Measurements from ENCODE around the gene TTLL11. TPM values are rescaled to one million over a fixed set of nuclear protein-coding genes. Genes with fewer than 3 reads are reported as not detected.

TTLL11 gene
- total RNA-seq, 4 donors from 2014 or later, result 12.3 to 20.5 (median 15.3) TPM

- Histone ChIP-seq H3K4me1 (no peaks in the 10 kb centered on the region), H3K4me3 (no peak overlapping the region), H3K9me3 (peaks cover 0 to 6% (median 0%) of the 10 kb centered on the region in 3 donors), H3K36me3 (no peaks in the 10 kb centered on the region), H3K27ac (no peak overlapping the region), H3K27me3 (no peaks in the 10 kb centered on the region)
- no peak for DNase-seq
- no peak for ATAC-seq
- intact Hi-C loops (cut with DNase I; ENCODE audit: low total_unique reads) (no loop called here), in situ Hi-C loops (cut with MboI; ENCODE audit: low sequenced_read_pairs in 4 of 4) (no loop called here)
- TF ChIP-seq, protein P1, sequence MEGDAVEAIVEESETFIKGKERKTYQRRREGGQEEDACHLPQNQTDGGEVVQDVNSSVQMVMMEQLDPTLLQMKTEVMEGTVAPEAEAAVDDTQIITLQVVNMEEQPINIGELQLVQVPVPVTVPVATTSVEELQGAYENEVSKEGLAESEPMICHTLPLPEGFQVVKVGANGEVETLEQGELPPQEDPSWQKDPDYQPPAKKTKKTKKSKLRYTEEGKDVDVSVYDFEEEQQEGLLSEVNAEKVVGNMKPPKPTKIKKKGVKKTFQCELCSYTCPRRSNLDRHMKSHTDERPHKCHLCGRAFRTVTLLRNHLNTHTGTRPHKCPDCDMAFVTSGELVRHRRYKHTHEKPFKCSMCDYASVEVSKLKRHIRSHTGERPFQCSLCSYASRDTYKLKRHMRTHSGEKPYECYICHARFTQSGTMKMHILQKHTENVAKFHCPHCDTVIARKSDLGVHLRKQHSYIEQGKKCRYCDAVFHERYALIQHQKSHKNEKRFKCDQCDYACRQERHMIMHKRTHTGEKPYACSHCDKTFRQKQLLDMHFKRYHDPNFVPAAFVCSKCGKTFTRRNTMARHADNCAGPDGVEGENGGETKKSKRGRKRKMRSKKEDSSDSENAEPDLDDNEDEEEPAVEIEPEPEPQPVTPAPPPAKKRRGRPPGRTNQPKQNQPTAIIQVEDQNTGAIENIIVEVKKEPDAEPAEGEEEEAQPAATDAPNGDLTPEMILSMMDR (IDR thresholded peaks at IDR 0.05 in 4 of 5, conservative IDR thresholded peaks at IDR 0.05 in 1 of 5), result no peak
- no peak for TF ChIP-seq POLR2A (IDR thresholded peaks at IDR 0.05)
Observed at GRCh38 chr9:121807069-121807822, 285.9 kb downstream of the TTLL11 start.

- no peaks in the 10 kb centered on the region for H3K27me3 ChIP-seq
- TF ChIP-seq, protein P1 (IDR thresholded peaks at IDR 0.05 in 4 of 5, conservative IDR thresholded peaks at IDR 0.05 in 1 of 5), result no peak
- TF ChIP-seq POLR2A (IDR thresholded peaks at IDR 0.05), result no peak
- no peak for ATAC-seq
- intact Hi-C loops (cut with DNase I; ENCODE audit: low total_unique reads) (no loop called here), in situ Hi-C loops (cut with MboI; ENCODE audit: low sequenced_read_pairs in 4 of 4) (no loop called here)
- no peaks in the 10 kb centered on the region for H3K36me3 ChIP-seq
- H3K27ac ChIP-seq, result no peak overlapping the region
- H3K4me1 ChIP-seq, result no peaks in the 10 kb centered on the region
- no peak overlapping the region for H3K4me3 ChIP-seq
- H3K9me3 ChIP-seq, result peaks cover 0 to 6% (median 0%) of the 10 kb centered on the region in 3 donors
- no peak for DNase-seq
Observed at GRCh38 chr9:121802753-121803152, 290.4 kb downstream of the TTLL11 start.

DNA sequence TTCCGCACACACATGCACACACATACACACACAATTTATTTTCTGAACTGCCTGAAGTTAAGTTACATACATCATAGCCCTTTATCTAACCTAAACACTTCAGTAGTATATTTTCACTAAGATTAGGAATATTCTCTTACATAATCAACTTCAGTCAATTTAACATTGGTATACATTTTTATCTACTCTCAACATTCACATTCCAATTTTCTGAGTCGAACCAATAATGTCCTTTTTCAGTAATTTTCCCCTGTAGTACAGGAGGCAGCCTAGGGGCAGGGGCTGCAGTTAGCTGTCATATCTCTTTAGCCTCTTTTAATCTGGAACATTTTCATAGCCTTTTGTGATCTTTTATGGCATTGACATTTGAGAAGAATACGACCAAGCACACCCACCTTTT lies 291.5 kb downstream of the TTLL11 start:
- Histone ChIP-seq H3K27ac (no peak overlapping the region), H3K4me1 (no peaks in the 10 kb centered on the region), H3K36me3 (no peaks in the 10 kb centered on the region), H3K4me3 (no peak overlapping the region), H3K27me3 (no peaks in the 10 kb centered on the region), H3K9me3 (peaks cover 0 to 6% (median 0%) of the 10 kb centered on the region in 3 donors)
- intact Hi-C loops (cut with DNase I; ENCODE audit: low total_unique reads), result no loop called here
- ATAC-seq (no peak), DNase-seq (no peak)
- in situ Hi-C loops (cut with MboI; ENCODE audit: low sequenced_read_pairs in 4 of 4), result no loop called here
- TF ChIP-seq, protein P1 (IDR thresholded peaks at IDR 0.05 in 4 of 5, conservative IDR thresholded peaks at IDR 0.05 in 1 of 5), result no peak
- TF ChIP-seq POLR2A (IDR thresholded peaks at IDR 0.05), result no peak

GRCh38 chr9:121800376-121800775 lies 292.7 kb downstream of the TTLL11 start:
- TF ChIP-seq, protein P1 (IDR thresholded peaks at IDR 0.05 in 4 of 5, conservative IDR thresholded peaks at IDR 0.05 in 1 of 5), result no peak
- no peak for TF ChIP-seq POLR2A (IDR thresholded peaks at IDR 0.05)
- H3K27ac ChIP-seq, result no peak overlapping the region
- H3K36me3 ChIP-seq, result no peaks in the 10 kb centered on the region
- no peaks in the 10 kb centered on the region for H3K4me1 ChIP-seq
- DNase-seq (no peak), ATAC-seq (no peak)
- H3K4me3 ChIP-seq, result no peak overlapping the region
- in situ Hi-C loops (cut with MboI; ENCODE audit: low sequenced_read_pairs in 4 of 4), result no loop called here
- intact Hi-C loops (cut with DNase I; ENCODE audit: low total_unique reads), result no loop called here
- H3K27me3 ChIP-seq, result no peaks in the 10 kb centered on the region
- peaks cover 0 to 6% (median 0%) of the 10 kb centered on the region in 3 donors for H3K9me3 ChIP-seq
